ENCODE measurements around the gene ADAMTSL3.

DNA sequence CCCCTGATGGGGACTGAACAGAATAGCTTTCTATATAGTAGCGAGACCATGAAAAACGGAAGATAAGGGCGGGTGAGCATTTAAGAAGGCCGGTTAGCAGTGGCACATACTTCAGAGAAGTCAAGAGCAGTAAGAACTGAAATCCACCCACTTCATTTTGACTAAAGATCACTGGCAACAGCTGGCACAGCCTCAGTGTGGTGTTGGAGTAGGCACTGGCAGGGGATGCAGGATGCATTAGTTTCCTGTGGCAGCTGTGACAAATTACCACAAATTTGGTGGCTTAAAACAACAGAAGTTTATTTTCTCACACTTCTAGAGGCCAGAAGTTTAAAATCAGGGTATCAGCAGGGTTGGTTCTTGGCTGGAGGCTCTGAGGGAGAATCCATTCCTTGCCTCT lies 176.5 kb downstream of the ADAMTSL3 start:
- TF ChIP-seq, protein P1, sequence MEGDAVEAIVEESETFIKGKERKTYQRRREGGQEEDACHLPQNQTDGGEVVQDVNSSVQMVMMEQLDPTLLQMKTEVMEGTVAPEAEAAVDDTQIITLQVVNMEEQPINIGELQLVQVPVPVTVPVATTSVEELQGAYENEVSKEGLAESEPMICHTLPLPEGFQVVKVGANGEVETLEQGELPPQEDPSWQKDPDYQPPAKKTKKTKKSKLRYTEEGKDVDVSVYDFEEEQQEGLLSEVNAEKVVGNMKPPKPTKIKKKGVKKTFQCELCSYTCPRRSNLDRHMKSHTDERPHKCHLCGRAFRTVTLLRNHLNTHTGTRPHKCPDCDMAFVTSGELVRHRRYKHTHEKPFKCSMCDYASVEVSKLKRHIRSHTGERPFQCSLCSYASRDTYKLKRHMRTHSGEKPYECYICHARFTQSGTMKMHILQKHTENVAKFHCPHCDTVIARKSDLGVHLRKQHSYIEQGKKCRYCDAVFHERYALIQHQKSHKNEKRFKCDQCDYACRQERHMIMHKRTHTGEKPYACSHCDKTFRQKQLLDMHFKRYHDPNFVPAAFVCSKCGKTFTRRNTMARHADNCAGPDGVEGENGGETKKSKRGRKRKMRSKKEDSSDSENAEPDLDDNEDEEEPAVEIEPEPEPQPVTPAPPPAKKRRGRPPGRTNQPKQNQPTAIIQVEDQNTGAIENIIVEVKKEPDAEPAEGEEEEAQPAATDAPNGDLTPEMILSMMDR (conservative IDR thresholded peaks at IDR 0.05; ENCODE audit: low read depth, low read length) = no peak
- TF ChIP-seq POLR2A (IDR thresholded peaks at IDR 0.05; ENCODE audit: low read depth, low read length) (no peak), RFX5 (IDR thresholded peaks at IDR 0.05; ENCODE audit: low read depth, low read length) (no peak), MXI1 (IDR thresholded peaks at IDR 0.05; ENCODE audit: borderline replicate concordance, low read depth, low read length) (no peak), RAD21 (IDR thresholded peaks at IDR 0.05; ENCODE audit: low read length) (no peak), ELK1 (IDR thresholded peaks at IDR 0.05; ENCODE audit: borderline replicate concordance, low read depth, low read length) (no peak)
- TF ChIP-seq, protein P2, sequence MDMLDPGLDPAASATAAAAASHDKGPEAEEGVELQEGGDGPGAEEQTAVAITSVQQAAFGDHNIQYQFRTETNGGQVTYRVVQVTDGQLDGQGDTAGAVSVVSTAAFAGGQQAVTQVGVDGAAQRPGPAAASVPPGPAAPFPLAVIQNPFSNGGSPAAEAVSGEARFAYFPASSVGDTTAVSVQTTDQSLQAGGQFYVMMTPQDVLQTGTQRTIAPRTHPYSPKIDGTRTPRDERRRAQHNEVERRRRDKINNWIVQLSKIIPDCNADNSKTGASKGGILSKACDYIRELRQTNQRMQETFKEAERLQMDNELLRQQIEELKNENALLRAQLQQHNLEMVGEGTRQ (IDR thresholded peaks at IDR 0.05; ENCODE audit: low read depth, low read length) = no peak
